T-helper 1 cell treated with Interleukin-12 subunit alpha and Interleukin-12 subunit beta and Interleukin-4 antibody, amounts not matched to agents 30 ng/mL and 1 ng/mL, for 36 hours (primary cell): ENCODE measurements around the gene ALKBH1. TPM values are rescaled to one million over a fixed set of nuclear protein-coding genes. Genes with fewer than 3 reads are reported as not detected.
"Not testable (repeated sequence)": the region's sequence is repeated elsewhere in the genome, so short reads cannot be mapped to it uniquely, and the experiment has no call there.

Source experiments
- intact Hi-C: fragments of 100-400 bp; cut with micrococcal nuclease; formaldehyde crosslinking; loops from one replicate; pipeline ENCODE4 v1.15.1; 2024
- total RNA-seq: library from RNA; stranded (reverse); gene quantifications from 2 replicates; pipeline ENCODE4 v1.2.3, GENCODE V29; 2022

The ALKBH1 gene
- total RNA-seq, 1 donor from 2014 or later, result 14.3 TPM

DNA sequence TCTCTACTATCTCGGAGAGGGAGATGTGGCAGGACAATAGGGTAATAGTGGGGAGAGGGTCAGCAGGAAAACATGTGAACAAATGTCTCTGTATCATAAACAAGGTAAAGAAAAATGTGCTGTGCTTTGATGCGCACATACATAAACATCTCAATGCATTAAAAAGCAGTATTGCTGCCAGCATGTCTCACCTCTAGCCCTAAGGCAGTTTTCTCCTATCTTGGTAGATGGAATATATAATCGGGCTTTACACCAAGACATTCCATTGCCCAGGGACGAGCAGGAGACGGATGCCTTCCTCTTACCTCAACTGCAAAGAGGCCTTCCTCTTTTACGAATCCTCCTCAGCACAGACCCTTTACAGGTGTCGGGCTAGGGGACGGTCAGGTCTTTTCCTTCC is 72.4 kb downstream of the ALKBH1 start:
- intact Hi-C loops, result not testable (repeated sequence)

DNA sequence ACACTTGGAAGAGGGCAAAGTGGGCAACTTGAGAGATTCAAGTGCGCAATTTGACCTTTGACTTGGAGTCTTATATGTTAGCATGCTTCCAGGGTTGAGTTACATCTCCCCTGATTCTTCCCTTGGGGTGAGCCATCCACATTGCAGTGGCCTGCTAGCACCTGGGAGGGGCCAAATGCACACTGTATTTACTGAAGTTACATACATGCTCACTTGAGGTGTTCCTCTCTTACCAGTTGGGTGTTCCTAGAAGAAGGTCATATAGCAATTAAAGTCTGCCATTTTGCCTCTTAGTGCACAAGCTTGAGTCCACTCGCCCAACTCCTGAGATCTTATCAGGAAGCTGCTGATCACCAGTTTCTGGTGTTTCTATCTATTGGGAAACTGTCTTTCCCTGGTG is 77.7 kb downstream of the ALKBH1 start:
- intact Hi-C loops, result no loop called here

GRCh38 chr14:77625360-77625759 is 82.5 kb downstream of the ALKBH1 start:
- intact Hi-C loops, result no loop called here

- intact Hi-C loops, result no loop called here
These were observed 84.6 kb downstream of the ALKBH1 start for GRCh38 chr14:77623201-77623600.

Other genes starting within 250 kb of the ALKBH1 start
- 159 and 180 TPM in 2 replicates for gene AHSA1, start 249.9 kb downstream of the ALKBH1 start, total RNA-seq
- gene ISM2, start 209.2 kb downstream of the ALKBH1 start, total RNA-seq, result not detected in 2 replicates
- 50.7 and 51.2 TPM in 2 replicates for gene SPTLC2, start 91.4 kb downstream of the ALKBH1 start, total RNA-seq
- 76.1 and 80.9 TPM in 2 replicates for gene SLIRP, start 80 bp upstream of the ALKBH1 start, total RNA-seq
- 106 and 107 TPM in 2 replicates for gene SNW1, start 53.1 kb upstream of the ALKBH1 start, total RNA-seq
- gene ADCK1, start 92.1 kb upstream of the ALKBH1 start, total RNA-seq, result 2.3 and 3.7 TPM in 2 replicates